A673 (cell line): Measurements from ENCODE around the gene NFASC. TPM values are rescaled to one million over a fixed set of nuclear protein-coding genes. Genes with fewer than 3 reads are reported as not detected.

Experiments
- BruUV-seq: library from RNA; stranded (reverse); fragments of 400-500 nt; replicated peaks from 2 replicates; lab custom pipeline; 2021; lab: Mats Ljungman, UMichigan
- CTCF ChIA-PET: fragments of 300-600 bp; sonication (Branson Sonifier 250); formaldehyde crosslinking; loops from one replicate; lab custom pipeline; 2022; ENCODE audit warnings: antibody characterized with exemption; lab: Charles Lee
- POLR2A ChIA-PET: fragments of 300-600 bp; sonication (Branson Sonifier 250); formaldehyde crosslinking; loops from one replicate; lab custom pipeline; 2022; ENCODE audit warnings: antibody characterized with exemption; ENCODE audit not compliant: low non-redundant PET; lab: Charles Lee
- DNase-seq: peaks from one replicate; pipeline ENCODE4 v3.0.0-alpha.2; 2015; ENCODE audit warnings: low spot score
- H3K27ac ChIP-seq: fragments of 200-600 bp; sonication (generic); 2 replicates; pipeline ENCODE4 v1.5.1; 2016; ENCODE audit warnings: mixed run types, low read depth, mild to moderate bottlenecking, mixed read lengths, antibody characterized with exemption, low read length; ENCODE audit not compliant: poor library complexity, severe bottlenecking
- H3K27me3 ChIP-seq: fragments of 200-600 bp; sonication (generic); replicated peaks from 2 replicates; pipeline ENCODE4 v1.6.1; 2017; ENCODE audit warnings: mixed run types, low read depth, mild to moderate bottlenecking, mixed read lengths, antibody characterized with exemption, low read length; ENCODE audit not compliant: insufficient read depth, poor library complexity
- H3K36me3 ChIP-seq: fragments of 200-600 bp; sonication (generic); 2 replicates; pipeline ENCODE4 v1.6.1; 2016; ENCODE audit warnings: mixed run types, mild to moderate bottlenecking, mixed read lengths, antibody characterized with exemption, low read length; ENCODE audit not compliant: insufficient read depth, poor library complexity, severe bottlenecking
- H3K4me1 ChIP-seq: fragments of 200-600 bp; sonication (generic); 2 replicates; pipeline ENCODE4 v1.6.1; 2017; ENCODE audit warnings: mixed run types, mild to moderate bottlenecking, mixed read lengths, antibody characterized with exemption, low read length; ENCODE audit not compliant: insufficient read depth, poor library complexity, severe bottlenecking
- H3K4me3 ChIP-seq: fragments of 200-600 bp; sonication (generic); 2 replicates; pipeline ENCODE4 v1.5.1; 2016; ENCODE audit warnings: low read depth, mixed run types, mild to moderate bottlenecking, mixed read lengths, low read length; ENCODE audit not compliant: poor library complexity, severe bottlenecking
- H3K9me3 ChIP-seq: fragments of 200-600 bp; sonication (generic); 2 replicates; pipeline ENCODE4 v1.6.1; 2016; ENCODE audit warnings: mixed run types, low read depth, mild to moderate bottlenecking, mixed read lengths, antibody characterized with exemption, low read length; ENCODE audit not compliant: poor library complexity, severe bottlenecking
- EZH2 ChIP-seq: fragments of 200-600 bp; sonication (generic); IDR thresholded peaks from 2 replicates; pipeline ENCODE4 v1.6.1; 2017; ENCODE audit warnings: borderline replicate concordance, low read depth, mild to moderate bottlenecking, mixed read lengths, antibody characterized with exemption, low read length; ENCODE audit not compliant: poor library complexity, severe bottlenecking
- intact Hi-C: fragments of 100-400 bp; cut with micrococcal nuclease; formaldehyde crosslinking; loops from one replicate; pipeline ENCODE4 v1.10.0; 2022; ENCODE audit not compliant: unreplicated experiment
- total RNA-seq: library from RNA; stranded (reverse); gene quantifications from 2 replicates; pipeline ENCODE4 v1.2.3, GENCODE V29; 2021
- TF ChIP-seq, protein P1 (sequence below): fragments of 300-800, 200-600 bp; sonication (generic); conservative IDR thresholded peaks from 2 replicates; pipeline ENCODE4 v1.5.1; 2017; ENCODE audit warnings: low read depth, mild to moderate bottlenecking, antibody characterized with exemption, low read length, moderate library complexity, mixed read lengths

The NFASC gene
- total RNA-seq, 1 experiment from 2014 or later = 0.24 TPM

DNA sequence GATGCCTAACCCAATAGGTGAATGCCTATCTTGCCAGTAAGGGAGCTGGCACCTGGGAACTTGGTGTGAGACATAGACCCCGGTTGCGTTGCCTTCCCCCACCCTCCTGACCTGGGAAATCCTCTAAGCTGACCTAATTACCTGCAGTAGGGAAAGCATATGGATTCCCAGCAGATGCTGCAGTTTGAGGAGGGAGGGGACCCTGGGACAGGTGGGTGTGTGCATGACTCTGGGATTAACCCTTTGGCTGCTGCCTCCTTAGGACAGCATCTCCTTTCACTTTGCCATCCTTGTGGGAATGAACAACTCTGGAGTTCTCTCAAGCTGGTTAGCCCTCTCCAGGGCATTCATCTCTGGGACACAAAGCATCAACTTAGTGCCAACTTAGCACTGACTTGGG is 16.4 kb upstream of the NFASC start:
- H3K27me3 ChIP-seq = peaks cover 6% of the 10 kb centered on the region
- BruUV-seq = no TSS peak
- H3K9me3 ChIP-seq = no peaks in the 10 kb centered on the region
- H3K36me3 ChIP-seq = no peaks in the 10 kb centered on the region
- intact Hi-C loops = no loop called here
- H3K4me3 ChIP-seq = no peak overlapping the region
- no peak overlapping the region for H3K27ac ChIP-seq
- no peaks in the 10 kb centered on the region for H3K4me1 ChIP-seq
- no peak for DNase-seq
- TF ChIP-seq, protein P1, sequence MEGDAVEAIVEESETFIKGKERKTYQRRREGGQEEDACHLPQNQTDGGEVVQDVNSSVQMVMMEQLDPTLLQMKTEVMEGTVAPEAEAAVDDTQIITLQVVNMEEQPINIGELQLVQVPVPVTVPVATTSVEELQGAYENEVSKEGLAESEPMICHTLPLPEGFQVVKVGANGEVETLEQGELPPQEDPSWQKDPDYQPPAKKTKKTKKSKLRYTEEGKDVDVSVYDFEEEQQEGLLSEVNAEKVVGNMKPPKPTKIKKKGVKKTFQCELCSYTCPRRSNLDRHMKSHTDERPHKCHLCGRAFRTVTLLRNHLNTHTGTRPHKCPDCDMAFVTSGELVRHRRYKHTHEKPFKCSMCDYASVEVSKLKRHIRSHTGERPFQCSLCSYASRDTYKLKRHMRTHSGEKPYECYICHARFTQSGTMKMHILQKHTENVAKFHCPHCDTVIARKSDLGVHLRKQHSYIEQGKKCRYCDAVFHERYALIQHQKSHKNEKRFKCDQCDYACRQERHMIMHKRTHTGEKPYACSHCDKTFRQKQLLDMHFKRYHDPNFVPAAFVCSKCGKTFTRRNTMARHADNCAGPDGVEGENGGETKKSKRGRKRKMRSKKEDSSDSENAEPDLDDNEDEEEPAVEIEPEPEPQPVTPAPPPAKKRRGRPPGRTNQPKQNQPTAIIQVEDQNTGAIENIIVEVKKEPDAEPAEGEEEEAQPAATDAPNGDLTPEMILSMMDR = no peak
- TF ChIP-seq EZH2 = no peak
- POLR2A ChIA-PET = no interaction called here
- CTCF ChIA-PET = no interaction called here

DNA sequence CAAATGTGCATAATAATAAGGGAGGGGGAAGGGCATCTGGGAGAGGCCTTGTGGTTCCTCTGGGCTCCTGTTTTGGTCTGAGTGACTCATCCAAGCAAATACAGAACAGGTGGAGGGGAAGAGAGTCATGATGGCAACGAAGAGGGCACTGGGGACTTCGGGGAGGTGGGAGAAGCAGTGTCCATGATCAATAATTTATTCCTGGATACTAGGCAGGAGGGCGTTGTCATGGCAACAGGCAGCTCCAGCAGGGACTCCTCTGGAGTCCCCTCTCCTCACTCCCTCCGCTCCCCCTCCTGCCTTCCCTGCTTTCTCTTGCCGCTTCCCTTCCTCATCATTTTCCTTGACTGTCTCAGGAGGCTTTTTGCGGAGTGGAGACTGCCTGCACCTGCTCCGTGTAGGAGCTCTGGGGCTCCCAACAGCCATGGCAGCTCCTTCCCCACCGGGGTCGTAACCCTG is 12.3 kb upstream of the NFASC start:
- no peaks in the 10 kb centered on the region for H3K36me3 ChIP-seq
- H3K9me3 ChIP-seq = no peaks in the 10 kb centered on the region
- DNase-seq = no peak
- no peaks in the 10 kb centered on the region for H3K4me1 ChIP-seq
- H3K27ac ChIP-seq = no peak overlapping the region
- POLR2A ChIA-PET = no interaction called here
- peaks cover 20% of the 10 kb centered on the region for H3K27me3 ChIP-seq
- no TSS peak for BruUV-seq
- TF ChIP-seq EZH2 = no peak
- TF ChIP-seq, protein P1 = no peak
- intact Hi-C loops = no loop called here
- CTCF ChIA-PET = no interaction called here
- H3K4me3 ChIP-seq = no peak overlapping the region

DNA sequence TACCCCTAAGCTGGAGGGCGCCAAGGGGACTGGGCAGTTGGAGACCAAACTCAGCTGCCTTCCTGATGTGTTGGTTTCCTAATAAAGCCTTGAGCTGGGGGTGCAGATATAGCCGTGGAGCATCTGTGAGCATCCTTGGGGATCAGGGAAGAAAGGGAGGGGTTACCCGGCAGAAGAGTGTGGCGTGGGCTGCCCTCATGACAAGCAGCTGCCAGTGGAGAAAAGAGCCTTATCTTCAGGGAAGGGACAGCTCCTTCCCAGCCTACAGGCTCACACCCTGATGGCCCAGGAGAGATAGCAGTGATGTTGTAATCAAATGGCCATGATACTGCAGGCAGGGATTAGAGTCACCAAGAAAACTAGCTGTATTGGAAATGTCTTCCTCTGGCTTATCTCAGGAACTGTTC is 10.8 kb upstream of the NFASC start:
- ChIA-PET CTCF (no interaction called here), POLR2A (interaction anchor here (0.6 kb wide), 1 partner anchor 27 kb away, joined by 3 read pairs; no protein-coding TSS in a partner anchor)
- DNase-seq = no peak
- Histone ChIP-seq H3K27ac (no peak overlapping the region), H3K4me3 (no peak overlapping the region), H3K9me3 (no peaks in the 10 kb centered on the region), H3K27me3 (peaks cover 25% of the 10 kb centered on the region), H3K36me3 (no peaks in the 10 kb centered on the region), H3K4me1 (no peaks in the 10 kb centered on the region)
- TF ChIP-seq, protein P1 = no peak
- no peak for TF ChIP-seq EZH2
- intact Hi-C loops = no loop called here
- no TSS peak for BruUV-seq
